T-helper 9 cell (primary cell): ENCODE measurements around the gene APRT.
"Not testable (repeated sequence)": the region's sequence is repeated elsewhere in the genome, so short reads cannot be mapped to it uniquely, and the experiment has no call there.

Source experiments
- DNase-seq: peaks from one replicate; pipeline ENCODE4 v3.0.0-alpha.2; 2020

The APRT gene

GRCh38 chr16:88841521-88842307 lies 30.0 kb upstream of the APRT start:
- DNase-seq = no peak

DNA sequence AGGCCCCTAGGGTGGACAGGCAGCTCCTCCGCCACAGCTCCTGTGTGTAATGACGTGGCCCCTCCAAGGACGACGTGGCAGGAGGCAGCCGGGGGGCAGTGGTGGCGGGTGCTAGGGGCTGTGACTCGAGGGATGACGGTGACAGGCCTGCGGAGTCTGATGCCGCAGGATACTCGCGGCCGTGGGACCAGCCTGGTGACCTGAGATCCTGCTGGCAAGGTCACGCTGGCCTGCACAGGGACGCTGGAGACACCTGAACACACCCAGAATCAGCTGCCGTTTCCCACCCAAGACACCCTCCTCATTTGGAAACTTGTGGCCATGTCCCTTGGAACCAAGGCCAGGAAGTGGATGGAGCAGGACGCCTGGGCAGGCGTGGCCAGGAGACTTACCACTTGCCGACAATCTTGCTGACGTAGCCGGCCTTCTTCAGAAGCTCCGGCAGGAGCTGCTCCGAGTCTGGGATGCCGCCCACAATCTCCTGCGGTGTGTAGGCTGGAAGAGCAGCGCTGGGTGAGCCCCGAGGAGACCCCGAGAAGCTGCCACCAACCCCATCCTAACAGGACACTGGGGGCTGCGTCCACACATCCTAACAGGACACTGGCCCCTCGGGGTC lies 29.0 kb upstream of the APRT start:
- no peak for DNase-seq

DNA sequence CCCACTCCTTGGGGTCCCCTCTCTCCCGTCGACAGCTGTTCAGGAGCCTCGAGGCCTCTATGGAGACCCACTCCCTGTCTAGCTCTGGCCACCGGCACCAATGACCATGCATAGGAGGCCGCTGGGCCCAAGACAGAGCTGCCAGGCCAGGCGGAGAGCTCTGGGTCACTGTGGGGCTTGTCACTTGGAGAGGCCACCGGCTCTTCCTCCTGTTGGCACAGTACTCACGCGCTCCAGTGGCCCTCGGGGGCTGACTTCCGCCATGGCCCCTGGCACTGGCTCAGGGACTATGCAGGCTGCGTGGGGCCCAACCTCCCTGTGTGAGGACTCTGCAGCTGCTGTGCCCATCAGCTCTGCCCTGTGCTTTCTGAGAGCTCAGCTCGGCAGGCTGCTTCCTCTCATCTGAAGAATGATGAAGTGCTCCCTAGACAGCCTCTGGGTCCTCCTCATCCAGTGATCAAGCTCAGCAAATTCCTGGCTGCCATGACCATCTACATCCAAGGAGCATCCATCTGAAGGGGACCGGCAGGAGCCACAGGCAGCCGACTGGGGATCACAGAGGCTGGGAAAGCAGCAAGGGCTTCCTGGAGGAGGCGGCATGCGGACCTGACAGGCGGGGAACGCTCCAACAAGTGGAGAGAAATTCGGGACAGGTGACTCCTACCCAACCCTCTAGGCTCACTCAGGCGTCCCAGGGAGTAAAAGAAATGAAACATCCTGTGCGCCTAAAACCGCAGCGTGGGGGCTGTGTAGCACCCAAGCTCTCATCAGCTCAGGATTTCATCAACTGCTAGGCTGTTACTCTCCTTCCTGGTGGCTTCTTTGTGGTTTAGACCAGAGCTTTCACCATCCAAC lies 28.2 kb upstream of the APRT start:
- no peak for DNase-seq

GRCh38 chr16:88839026-88839529 lies 27.4 kb upstream of the APRT start:
- DNase-seq = no peak

DNA sequence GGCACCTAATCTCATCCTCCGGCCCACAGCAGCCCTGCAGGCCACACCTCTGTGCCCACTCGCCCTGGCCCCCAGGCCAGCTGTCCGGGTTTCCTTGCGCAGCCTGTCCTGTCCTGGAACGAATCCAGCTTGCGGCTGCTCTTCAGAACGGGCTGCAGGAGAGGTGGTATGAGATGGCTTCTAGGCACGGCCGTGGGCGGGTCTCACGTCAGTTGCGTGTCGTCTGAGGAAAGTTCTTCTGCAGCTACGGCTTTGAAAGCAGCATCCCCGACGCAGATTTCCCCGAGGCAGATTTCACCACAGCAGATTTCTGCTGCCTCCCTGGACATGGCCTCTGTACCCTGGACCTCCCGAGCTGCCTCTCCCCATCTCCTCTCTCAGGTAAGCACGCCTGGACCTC lies 26.8 kb upstream of the APRT start:
- DNase-seq = no peak

DNA sequence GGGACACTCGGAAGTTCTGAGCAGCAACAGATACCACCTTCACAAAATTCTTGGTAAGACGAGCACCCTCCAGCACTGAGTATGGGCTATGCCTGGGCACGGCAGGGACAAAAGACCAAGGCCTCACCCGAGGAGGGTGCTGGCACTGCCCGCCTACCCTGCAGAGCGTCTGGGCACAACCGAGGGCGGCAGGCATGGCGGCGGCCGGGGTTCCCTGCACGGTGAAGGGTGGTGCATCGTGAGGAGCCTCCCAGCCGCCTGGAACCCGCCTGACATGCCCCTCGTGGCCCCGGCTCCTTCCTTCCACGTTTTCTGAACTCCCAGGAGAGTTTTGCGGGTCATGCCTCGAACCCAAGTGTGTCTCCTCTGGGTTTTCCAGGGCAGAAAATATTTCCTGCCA lies 26.1 kb upstream of the APRT start:
- DNase-seq = no peak

- DNase-seq = no peak
These were observed 25.1 kb upstream of the APRT start for GRCh38 chr16:88836791-88837190.

- DNase-seq = no peak
These were observed 24.1 kb upstream of the APRT start for GRCh38 chr16:88835818-88836217.

DNA sequence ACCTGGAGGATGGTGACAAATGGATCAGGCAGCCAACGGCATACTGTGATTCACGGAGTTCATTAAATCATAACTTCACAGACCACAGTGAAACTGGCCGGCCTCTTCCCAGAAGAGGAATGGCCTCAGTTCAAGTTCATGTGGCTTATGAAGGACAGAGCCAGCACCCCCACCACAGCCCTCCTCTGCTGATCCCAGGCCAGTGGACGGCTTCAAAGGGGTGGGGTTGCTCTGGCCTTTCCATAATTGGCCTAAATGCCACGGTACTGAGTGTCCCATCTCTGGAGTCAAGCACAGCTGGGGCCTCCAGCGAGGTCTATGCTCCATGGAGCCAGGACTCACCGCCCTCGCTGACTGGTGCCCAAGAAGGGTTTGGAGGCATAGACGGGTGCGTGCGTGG lies 23.7 kb upstream of the APRT start:
- DNase-seq = no peak

DNA sequence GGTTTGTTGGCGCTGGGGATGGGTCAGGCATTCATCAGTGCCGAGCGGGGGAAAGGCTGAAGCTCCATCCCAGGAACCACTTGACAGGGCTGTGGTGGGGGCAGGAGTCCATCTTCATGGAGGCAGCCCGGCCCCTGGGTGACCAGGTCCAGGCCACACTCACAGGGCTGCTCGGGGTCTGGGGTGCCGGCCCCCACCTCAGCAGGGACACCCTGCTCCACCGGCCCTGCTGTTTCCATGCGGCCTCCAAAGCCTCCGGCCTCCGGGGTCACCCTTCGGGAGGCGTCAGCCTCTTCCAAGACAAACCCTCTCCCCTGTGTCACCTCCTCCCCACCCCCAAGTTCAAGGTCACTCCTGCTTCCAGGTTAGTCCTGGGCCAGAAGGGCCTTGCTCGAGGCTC lies 22.9 kb upstream of the APRT start:
- no peak for DNase-seq

DNA sequence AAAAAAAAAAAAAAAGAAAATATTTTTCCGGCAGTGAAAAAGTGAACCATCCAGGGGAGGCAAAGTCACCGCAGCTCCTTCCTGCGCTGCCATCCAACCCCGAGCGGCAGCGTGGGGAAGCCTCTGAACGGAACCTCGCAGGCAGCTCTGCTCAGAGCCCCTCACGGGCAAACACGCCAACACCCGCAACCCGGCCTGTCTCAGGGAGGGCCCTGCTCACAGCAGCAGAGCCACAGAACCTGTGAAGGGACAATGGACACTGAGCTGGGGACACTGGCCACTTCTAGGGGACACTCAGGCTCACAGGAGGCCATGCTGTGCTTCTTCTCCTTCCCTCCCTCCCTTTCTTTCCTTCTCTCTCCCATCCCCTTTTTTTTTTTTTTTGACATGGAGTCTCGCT lies 21.4 kb upstream of the APRT start:
- no peak for DNase-seq

- DNase-seq = no peak
These were observed 20.1 kb upstream of the APRT start for GRCh38 chr16:88831838-88832237.

- no peak for DNase-seq
These were observed 19.1 kb upstream of the APRT start for GRCh38 chr16:88830783-88831182.

GRCh38 chr16:88830258-88830657 lies 18.5 kb upstream of the APRT start:
- DNase-seq = no peak

GRCh38 chr16:88828711-88829110 lies 17.0 kb upstream of the APRT start:
- DNase-seq = no peak

DNA sequence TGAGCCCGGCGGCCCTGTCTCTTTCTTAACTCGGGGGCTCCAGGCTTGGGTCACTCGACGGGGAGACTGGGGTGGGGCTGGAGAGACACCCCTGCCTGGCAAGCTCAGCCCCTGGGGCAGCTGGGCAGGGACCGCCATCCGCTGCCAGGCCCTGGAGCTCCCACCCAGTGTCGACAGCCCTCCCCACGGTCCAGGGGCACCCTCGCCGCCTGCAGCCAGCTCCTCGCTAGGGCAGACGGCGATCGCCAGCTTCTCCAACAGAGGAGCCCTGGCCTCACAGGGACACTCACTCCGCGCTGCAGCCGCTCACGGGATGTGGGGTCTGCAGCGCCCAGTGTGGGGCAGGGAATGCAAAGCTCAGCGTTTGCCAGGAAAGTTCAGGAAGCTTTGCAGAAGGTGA lies 16.0 kb upstream of the APRT start:
- DNase-seq = no peak

DNA sequence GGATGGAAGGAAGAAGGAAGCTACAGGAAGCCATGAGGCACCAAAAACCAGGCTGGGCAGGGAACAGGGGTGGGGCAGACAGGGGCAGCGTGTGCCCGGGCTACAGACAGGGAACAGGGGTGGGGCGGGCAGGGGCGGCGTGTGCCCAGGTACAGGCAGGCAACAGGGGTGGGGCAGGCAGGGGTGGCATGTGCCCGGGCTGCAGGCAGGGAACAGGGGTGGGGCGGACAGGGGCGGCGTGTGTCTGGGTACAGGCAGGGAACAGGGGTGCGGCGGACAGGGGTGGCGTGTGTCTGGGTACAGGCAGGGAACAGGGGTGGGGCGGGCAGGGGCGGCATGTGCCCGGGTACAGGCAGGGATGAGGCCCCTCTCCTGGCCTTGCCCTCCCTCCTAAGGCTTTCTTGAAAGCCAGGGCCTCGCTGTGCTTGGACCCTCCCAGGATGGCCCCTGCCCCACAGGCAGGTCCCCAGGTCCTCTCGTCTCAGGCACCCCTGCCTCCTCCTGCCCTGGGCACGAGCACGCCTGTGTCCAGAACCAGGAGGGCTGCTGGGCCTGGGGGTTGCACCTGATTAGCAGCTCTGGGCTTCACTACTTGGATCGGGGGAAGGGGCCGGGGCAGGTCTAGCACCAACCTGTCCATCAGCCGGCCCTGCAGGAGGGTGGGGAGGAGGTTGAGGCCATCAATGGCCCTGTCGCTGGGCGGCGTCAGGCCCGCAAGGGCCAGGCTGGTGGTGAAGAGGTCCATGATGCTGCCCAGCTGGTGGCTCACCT lies 14.5 kb upstream of the APRT start:
- DNase-seq = no peak

- no peak for DNase-seq
These were observed 13.4 kb upstream of the APRT start for GRCh38 chr16:88825146-88825545.

DNA sequence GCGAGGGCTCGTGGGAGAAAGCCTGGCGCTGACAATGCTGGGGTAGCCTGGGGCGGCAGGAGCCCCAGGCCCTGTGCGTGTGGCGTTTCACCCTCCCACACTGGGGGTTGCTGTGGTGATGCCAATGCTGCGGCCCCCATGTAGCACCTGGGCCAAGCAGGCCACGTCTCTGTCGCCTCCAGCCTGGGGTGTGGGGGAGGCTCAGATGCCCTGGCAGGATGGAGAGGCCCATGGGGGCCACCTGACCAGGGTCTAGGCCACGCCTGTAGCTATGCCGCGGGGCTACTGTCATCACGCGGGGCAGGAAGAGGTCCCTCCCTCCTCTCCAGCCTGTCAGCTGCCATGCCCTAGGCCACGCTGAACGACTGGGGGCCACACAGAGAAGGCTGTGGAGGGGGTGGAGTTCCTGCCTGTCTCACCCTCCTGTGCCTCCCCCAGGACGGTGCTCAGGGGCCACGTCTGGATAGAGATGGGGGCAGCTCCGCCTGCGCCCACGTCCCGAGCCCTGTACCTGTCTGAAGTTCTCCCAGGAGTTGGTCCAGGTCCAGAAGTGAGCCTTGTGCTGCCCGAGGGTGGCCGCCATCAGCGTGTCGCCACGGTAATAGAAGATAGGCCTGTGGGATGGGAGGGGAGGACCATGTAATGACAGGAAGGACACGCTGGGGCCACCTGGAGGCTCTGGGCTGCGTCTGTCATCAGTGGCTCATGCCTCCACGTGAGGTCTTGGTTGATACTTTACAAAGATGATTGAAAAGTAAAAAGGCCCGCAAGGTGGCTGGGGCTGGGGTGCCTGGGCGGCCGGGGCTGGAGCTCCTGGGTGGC lies 12.7 kb upstream of the APRT start:
- no peak for DNase-seq

- DNase-seq = not testable (repeated sequence)
These were observed 11.9 kb upstream of the APRT start for GRCh38 chr16:88823646-88824045.

DNA sequence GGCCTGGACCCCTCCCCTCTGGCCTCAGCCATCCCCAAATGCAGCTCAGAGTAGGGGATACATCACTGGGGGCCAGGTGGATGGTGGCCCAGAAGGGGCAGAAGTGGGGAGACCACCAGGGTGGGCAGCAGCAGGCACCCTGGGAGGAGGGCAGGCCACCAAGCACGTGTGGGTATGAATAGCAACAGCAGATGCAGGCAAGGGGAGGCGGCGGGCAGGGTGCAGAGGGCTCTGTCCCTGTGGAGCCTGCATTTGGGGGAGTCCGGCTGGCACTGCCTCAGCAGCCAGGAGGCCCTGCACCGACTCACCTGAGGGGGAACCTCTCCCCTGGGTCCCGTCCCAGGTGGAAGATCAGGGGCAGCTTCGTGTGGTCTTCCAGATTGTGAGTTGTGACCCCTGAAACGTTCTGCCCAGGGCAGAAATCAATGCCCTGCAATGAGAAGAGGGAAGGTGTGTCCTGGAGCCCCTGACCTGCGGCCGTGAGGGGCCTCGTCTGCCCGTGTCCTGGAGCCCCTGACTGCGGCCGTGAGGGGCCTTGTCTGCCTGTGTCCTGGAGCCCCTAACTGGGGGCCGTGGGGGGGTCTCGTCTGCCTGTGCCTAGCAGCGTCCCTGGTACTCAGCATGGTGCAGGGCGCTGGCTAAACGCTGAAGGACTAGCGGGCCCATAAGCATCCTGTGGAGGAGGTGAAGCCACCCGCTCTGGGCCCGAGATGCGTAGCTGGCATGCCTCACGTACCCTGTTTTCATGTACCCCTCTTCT lies 10.7 kb upstream of the APRT start:
- no peak for DNase-seq
